GM19463 (cell line): ENCODE data around the gene PCDHB14.
"Not testable (repeated sequence)": the region's sequence is repeated elsewhere in the genome, so short reads cannot be mapped to it uniquely, and the experiment has no call there.

ENCODE experiments used
- ATAC-seq: cut with Tn5 transposase; IDR thresholded peaks from one replicate; pipeline ENCODE4 v1.9.1; 2021; ENCODE audit warnings: mild to moderate bottlenecking, moderate library complexity; ENCODE audit not compliant: unreplicated experiment

The PCDHB14 gene

DNA sequence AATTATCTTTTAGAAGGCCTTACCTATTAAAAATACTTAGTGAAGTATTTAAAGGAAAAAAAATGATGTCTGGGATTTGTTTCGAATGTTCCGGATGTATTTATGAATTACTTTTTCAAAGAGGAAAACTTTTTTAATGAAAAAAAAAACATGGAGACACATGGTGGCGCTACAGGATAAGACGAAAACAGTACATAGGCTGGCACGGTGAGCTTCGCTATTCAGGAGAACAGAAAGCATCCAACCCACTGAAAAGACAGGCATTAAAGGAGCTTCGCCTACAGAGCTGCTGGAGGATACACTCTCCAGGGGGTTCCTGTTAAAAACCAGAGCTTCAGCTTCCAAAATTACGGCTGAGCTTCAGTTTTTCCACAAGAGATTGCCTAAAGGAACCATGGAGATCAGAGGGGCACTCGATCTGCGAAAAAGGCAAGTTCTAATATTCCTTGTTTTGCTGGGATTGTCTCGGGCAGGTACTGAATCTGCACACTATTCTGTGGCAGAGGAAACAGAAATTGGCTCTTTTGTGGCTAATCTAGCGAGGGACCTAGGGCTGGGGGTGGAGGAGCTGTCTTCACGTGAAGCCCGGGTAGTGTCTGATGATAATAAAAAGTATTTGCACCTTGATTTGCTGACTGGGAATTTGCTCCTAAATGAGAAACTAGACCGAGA, at the start of gene PCDHB14:
TSS of gene PCDHB14 (plus strand) at position 232 of the 672 bp plus-strand sequence. CDS start at position 395, 163 bp downstream.
- ATAC-seq: no peak

DNA sequence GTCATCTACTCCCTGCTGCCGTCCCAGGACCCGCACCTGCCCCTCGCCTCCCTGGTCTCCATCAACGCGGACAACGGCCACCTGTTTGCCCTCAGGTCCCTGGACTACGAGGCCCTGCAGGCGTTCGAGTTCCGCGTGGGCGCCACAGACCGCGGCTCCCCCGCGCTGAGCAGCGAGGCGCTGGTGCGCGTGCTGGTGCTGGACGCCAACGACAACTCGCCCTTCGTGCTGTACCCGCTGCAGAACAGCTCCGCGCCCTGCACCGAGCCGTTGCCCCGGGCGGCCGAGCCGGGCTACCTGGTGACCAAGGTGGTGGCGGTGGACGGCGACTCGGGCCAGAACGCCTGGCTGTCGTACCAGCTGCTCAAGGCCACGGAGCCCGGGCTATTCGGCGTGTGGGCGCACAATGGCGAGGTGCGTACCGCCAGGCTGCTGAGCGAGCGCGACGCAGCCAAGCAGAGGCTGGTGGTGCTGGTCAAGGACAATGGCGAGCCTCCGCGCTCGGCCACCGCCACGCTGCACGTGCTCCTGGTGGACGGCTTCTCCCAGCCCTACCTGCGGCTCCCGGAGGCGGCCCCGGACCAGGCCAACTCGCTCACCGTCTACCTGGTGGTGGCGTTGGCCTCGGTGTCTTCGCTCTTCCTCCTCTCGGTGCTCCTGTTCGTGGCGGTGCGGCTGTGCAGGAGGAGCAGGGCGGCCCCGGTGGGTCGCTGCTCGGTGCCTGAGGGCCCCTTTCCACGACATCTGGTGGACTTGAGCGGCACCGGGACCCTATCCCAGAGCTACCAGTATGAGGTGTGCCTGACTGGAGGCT, 48.6 kb upstream of the PCDHB14 start:
- not testable (repeated sequence) for ATAC-seq

DNA sequence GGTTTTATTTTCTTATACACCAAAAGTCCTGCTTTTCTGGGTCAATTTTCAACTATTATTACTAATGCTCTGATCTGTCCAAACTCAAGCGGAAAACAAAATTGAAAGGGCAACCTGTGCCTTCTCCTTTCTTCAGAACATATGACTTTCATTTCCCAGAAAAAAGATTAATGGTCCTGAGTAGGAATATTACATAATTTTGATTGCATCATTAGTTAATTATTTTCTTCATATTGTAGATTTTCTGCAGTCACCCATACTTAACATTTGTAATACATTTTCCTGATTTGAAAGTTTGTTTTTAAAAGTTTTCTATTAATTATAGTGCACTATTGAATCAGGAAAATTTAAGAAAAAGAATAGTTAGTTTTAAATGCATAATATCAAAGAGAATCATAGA, 47.2 kb upstream of the PCDHB14 start:
- no peak for ATAC-seq

GRCh38 chr5:141177577-141178191, 45.5 kb upstream of the PCDHB14 start, which contains the start of gene PCDHB8:
Gene PCDHB8 (plus strand): TSS chr5:141177790. CDS start chr5:141178035, 245 bp downstream.
- ATAC-seq: not testable (repeated sequence)

DNA sequence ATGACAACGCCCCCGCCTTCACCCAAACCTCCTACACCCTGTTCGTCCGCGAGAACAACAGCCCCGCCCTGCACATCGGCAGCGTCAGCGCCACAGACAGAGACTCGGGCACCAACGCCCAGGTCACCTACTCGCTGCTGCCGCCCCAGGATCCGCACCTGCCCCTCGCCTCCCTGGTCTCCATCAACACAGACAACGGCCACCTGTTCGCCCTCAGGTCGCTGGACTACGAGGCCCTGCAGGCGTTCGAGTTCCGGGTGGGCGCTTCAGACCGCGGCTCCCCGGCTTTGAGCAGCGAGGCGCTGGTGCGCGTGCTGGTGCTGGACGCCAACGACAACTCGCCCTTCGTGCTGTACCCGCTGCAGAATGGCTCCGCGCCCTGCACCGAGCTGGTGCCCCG, 43.8 kb upstream of the PCDHB14 start:
- not testable (repeated sequence) for ATAC-seq

DNA sequence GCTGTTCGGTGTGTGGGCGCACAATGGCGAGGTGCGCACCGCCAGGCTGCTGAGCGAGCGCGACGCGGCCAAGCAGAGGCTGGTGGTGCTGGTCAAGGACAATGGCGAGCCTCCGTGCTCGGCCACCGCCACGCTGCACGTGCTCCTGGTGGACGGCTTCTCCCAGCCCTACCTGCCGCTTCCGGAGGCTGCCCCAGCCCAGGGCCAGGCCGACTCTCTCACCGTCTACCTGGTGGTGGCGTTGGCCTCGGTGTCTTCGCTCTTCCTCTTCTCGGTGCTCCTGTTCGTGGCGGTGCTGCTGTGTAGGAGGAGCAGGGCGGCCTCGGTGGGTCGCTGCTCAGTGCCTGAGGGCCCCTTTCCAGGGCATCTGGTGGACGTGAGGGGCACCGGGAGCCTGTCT, 43.3 kb upstream of the PCDHB14 start:
- not testable (repeated sequence) for ATAC-seq

DNA sequence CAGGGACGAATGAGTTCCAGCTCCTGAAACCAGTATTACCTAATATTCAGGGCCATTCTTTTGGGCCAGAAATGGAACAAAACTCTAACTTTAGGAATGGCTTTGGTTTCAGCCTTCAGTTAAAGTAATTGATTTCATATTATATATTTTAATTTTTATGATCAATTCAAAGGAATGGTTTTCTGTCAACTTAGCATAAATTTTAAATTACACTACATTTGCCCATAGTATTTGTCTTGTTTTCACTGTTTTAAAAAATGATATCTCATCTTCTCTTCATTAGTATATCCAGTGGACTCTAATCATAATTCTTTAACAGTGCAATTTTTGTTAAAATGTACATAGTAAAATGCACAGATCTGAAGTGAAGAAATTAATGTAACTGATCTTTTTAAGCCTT, 42.8 kb upstream of the PCDHB14 start:
- ATAC-seq: no peak

- ATAC-seq: no peak
These were observed 40.9 kb upstream of the PCDHB14 start, which contains the start of gene PCDHB16 for GRCh38 chr5:141182248-141182647. Gene PCDHB16 (plus strand): TSS chr5:141182387. CDS start chr5:141182560, 173 bp downstream.

- not testable (repeated sequence) for ATAC-seq
These were observed 38.9 kb upstream of the PCDHB14 start for GRCh38 chr5:141184117-141184855.

GRCh38 chr5:141186897-141187512, 36.1 kb upstream of the PCDHB14 start, which contains the start of gene PCDHB9:
Gene PCDHB9 (plus strand): TSS chr5:141187161. CDS start chr5:141187319, 158 bp downstream.
- no peak for ATAC-seq

DNA sequence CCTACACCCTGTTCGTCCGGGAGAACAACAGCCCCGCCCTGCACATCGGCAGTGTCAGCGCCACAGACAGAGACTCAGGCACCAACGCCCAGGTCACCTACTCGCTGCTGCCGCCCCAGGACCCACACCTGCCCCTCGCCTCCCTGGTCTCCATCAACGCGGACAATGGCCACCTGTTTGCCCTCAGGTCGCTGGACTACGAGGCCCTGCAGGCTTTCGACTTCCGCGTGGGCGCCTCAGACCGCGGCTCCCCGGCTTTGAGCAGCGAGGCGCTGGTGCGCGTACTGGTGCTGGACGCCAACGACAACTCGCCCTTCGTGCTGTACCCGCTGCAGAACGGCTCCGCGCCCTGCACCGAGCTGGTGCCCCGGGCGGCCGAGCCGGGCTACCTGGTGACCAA, 34.5 kb upstream of the PCDHB14 start:
- not testable (repeated sequence) for ATAC-seq

- not testable (repeated sequence) for ATAC-seq
These were observed 34.0 kb upstream of the PCDHB14 start for GRCh38 chr5:141189131-141189530.

DNA sequence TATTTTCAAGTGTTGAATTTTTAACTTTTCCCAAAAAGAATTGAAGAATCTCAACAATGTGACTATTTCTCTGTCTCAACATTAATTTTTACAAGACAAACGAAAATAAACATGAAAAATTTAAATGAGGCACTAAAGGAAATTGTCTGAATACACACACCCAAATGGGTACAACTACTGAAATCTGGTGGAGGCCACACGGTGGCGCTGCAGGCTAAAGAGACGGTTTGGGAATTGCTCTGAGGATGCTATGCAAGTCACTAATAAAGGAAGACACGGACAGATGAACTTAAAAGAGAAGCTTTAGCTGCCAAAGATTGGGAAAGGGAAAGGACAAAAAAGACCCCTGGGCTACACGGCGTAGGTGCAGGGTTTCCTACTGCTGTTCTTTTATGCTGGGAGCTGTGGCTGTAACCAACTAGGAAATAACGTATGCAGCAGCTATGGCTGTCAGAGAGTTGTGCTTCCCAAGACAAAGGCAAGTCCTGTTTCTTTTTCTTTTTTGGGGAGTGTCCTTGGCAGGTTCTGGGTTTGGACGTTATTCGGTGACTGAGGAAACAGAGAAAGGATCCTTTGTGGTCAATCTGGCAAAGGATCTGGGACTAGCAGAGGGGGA, 30.9 kb upstream of the PCDHB14 start, which contains the start of gene PCDHB10:
TSS of gene PCDHB10 (plus strand) at position 244 of the 616 bp plus-strand sequence. CDS start at position 444, 200 bp downstream.
- no peak for ATAC-seq

GRCh38 chr5:141194332-141194731, 28.8 kb upstream of the PCDHB14 start:
- not testable (repeated sequence) for ATAC-seq

DNA sequence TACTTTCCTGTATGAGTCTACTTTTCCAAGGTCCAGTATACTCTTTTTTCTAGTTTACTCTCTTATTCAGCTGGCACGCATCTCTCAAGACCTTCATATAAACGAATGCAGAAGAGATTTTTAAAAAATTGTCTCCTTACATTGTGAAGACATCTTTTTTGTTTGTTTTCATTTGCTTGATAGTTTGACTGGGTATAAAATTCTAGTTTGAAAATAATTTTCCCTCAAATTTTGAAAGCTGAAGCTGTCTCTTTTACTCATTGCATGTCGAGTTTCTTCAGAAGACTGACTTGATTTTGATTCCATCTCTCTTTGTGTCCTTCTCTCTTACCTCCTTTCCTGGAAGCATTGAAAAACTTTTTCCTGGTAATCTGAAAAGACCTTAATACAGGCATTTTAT, 26.8 kb upstream of the PCDHB14 start:
- ATAC-seq: no peak

DNA sequence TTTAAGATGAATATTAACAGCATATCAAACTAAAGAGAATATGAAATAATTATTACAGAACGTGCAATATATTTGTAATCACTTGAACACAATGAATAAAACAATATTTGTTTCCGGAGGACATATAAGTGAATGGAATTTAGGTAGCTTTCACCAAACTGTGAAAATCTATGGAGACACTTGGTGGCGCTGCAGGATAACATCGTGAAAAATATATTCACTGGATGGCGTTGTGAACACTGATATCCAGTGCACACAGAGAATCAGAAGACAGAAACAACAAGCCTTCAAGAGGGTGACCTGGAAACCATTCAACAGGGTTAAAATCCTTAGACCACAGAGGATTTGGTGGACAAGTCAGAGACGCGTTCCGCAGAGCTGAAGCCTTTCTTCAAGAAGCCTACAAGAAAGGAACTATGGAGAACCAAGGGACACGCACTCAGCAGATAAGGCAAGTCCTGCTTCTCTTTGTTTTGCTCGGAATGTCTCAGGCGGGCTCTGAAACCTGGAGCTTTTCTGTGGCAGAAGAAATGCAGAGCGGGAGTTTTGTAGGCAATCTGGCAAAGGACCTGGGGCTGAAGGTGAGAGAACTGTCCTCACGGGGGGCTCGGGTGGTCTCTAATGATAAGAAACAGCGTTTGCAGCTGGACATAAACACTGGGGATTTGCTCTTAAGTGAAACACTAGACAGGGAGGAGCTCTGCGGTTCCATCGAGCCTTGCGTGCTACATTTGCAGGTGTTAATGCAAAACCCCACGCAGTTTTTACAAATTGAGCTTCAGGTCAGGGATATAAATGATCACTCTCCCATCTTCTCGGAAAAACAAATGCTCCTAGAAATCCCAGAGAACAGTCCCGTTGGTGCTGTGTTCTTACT, 23.5 kb upstream of the PCDHB14 start, which contains the start of gene PCDHB11:
TSS of gene PCDHB11 (plus strand) at position 269 of the 877 bp plus-strand sequence. CDS start at position 417, 148 bp downstream.
- no peak for ATAC-seq

DNA sequence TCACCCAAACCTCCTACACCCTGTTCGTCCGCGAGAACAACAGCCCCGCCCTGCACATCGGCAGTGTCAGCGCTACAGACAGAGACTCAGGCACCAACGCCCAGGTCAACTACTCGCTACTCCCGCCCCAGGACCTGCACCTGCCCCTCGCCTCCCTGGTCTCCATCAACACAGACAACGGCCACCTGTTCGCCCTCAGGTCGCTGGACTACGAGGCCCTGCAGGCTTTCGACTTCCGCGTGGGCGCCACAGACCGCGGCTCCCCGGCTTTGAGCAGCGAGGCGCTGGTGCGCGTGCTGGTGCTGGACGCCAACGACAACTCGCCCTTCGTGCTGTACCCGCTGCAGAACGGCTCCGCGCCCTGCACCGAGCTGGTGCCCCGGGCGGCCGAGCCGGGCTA, 22.0 kb upstream of the PCDHB14 start:
- not testable (repeated sequence) for ATAC-seq

DNA sequence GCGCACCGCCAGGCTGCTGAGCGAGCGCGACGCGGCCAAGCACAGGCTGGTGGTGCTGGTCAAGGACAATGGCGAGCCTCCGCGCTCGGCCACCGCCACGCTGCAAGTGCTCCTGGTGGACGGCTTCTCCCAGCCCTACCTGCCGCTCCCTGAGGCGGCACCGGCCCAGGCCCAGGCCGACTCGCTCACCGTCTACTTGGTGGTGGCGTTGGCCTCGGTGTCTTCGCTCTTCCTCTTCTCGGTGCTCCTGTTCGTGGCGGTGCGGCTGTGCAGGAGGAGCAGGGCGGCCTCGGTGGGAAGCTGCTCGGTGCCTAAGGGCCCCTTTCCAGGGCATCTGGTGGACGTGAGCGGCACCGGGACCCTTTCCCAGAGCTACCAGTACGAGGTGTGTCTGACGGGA, 21.5 kb upstream of the PCDHB14 start:
- ATAC-seq: not testable (repeated sequence)
